HG02970 (cell line): ENCODE data around the gene C16orf95.

ENCODE experiments used
- ATAC-seq: cut with Tn5 transposase; IDR thresholded peaks from one replicate; pipeline ENCODE4 v1.9.1; 2021; ENCODE audit warnings: mild to moderate bottlenecking, moderate library complexity, moderate number of reproducible peaks; ENCODE audit not compliant: unreplicated experiment, low FRiP score

C16orf95 gene

GRCh38 chr16:87295661-87296531 lies 21.3 kb downstream of the C16orf95 start:
- ATAC-seq: no peak

- ATAC-seq: no peak
Measured at GRCh38 chr16:87295259-87295658, 21.9 kb downstream of the C16orf95 start.

GRCh38 chr16:87293990-87294389 lies 23.2 kb downstream of the C16orf95 start:
- ATAC-seq: no peak

GRCh38 chr16:87291944-87292343 lies 25.2 kb downstream of the C16orf95 start:
- ATAC-seq: no peak

GRCh38 chr16:87288753-87289362 lies 28.3 kb downstream of the C16orf95 start:
- ATAC-seq: no peak

DNA sequence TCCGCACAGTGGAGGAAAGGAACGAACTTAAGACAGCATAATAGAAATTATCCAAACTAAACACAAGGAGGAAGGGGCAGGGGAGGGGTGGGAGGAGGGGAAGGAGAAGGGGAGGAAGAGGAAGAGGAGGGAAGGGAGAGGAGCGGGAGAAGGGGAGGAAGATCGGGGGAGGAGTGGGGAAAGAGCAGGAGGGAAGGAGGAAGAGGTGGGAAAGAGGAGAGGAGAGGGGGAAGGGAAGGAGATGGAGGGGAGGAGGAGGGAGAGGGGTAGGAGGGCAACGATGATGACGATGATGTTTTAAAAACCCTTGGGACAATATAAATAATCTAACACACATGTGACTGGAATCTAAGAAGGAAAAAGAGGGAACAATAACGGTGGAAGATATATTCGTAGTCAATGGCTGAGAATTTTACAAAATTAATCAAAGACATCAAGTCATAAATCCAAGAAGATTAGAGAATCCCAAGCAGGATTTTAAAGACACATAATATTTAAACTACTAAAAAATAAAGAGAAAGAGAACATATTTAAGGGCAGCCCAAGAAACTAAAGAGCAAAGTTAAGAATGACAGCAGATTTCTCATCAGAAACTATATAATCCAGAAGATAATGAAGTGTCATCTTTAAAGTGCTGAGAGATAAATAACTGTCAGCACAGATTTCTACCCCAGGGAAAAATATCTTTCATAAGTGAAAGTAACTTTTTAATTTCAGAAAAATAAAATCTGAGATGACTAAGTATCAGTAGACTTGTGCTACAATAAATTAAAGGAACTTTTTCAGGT lies 30.2 kb downstream of the C16orf95 start:
- ATAC-seq: no peak

- ATAC-seq: no peak
Measured at GRCh38 chr16:87284183-87284582, 33.0 kb downstream of the C16orf95 start.

GRCh38 chr16:87279094-87279658 lies 38.0 kb downstream of the C16orf95 start:
- no peak for ATAC-seq

GRCh38 chr16:87278191-87279093 lies 38.8 kb downstream of the C16orf95 start:
- ATAC-seq: no peak

- ATAC-seq: no peak
Measured at GRCh38 chr16:87276924-87277323, 40.3 kb downstream of the C16orf95 start.

DNA sequence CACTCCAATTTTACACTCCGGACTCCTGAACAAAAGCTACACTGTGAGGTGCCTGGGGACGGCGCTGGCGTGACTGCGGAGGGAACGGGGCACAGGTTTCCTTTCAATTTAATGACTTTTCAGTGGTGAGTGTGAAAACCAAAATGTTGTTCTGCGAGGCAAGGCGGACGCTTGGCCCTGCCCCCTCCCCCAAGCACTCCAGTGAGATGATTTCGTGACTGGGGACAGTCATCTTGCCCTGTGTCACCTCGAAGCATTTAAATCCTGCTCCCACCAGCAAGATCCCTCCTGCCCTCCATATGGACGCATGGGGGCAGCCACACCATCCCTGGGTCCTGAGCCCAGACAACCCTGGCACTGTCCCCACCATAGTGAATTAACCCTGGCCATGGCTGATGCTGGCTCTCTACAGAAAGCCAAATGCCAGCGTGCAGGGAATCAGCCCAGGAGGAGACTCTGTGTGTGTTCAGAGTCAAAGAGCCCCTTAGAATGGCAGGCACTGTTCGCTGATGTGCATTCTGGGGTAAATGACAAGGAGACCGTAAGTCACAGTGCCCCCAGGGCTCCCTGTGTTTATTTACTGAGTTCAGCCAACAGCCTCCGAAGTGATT lies 41.0 kb downstream of the C16orf95 start:
- ATAC-seq: no peak

GRCh38 chr16:87274794-87275193 lies 42.4 kb downstream of the C16orf95 start:
- no peak for ATAC-seq

DNA sequence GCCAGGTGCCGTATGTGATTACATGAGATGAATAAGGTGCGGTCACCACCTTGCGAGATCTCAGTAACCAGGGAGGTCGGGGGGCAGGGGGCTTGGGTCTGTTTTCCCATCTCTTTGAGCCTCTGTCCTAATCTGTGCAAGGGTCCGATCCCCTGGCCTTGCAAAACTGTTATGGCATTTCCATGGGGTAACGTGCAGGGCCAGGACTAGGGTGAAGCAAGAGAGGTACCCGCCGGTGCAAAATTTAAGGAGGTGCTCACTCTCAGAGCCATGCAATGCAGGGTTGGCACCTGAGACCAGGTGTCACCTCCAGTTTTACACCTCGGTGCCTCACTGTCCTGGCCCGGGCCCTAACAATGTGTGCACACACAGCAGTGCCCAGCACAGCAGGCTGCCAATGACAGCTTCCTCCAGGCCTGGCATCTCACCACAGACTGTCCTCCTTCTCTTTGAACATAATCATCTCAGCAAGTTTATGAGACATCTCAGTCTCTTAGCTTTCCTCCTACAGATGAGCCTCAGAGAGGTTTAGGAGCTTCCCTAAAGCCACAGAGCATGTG lies 43.6 kb downstream of the C16orf95 start:
- ATAC-seq: no peak

- no peak for ATAC-seq
Measured at GRCh38 chr16:87271256-87271655, 45.9 kb downstream of the C16orf95 start.

DNA sequence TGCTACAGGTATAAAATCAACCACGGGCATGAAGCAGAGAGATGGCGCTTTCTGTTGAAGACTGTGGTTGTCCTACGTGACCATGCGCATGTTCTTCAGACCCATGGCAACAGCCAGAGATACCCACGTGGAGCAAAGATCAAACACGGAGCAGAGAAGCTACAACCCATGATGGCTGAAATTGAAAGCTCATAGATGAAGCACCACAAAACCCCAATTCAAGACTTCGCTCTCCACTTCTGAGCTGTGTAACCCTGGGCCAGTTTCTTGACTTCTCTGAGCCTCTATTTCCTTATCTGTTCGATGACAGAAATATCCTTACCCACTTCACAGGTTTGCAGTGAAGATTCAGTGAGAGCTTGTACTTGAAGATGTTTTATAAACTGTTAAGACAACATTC lies 49.6 kb downstream of the C16orf95 start:
- no peak for ATAC-seq

DNA sequence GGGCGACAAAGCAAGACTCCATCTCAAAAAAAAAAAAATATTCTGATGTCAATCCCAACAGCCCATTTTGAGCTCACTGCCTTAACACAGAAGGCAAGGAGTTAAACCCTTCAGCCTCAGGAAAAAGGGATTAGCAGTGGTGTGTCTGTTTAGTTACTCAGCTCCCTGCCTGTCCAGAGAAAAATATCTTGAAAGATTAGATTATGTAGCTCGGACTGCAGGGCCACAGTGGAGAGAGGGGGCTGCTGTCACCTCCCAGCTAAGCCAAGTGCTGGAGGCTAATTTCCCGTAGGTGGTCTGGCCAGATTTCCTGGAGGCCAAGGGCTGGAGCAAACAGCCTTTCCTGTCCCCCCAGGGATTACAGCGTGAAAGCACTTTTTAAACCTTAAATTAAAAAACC lies 50.3 kb downstream of the C16orf95 start:
- no peak for ATAC-seq

DNA sequence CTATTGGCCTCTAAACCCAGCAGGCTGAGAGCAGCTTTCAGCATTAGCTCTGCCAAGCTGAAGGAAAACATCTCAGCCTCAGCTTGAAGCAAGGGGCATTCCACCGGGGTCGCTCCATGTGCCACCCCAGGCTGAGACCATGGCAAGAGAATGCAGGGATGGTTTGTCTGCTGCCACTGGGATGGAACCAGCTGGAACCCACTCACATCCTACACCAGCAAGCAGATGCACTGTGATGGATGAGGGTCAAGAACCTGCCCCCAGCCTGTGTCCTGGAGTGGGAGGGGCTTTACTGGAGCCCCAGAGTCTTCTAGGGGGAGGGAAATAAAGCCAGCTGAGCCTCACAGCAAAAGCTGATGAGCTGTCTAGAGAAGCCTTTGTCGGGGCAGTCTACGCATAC lies 51.9 kb downstream of the C16orf95 start:
- no peak for ATAC-seq

DNA sequence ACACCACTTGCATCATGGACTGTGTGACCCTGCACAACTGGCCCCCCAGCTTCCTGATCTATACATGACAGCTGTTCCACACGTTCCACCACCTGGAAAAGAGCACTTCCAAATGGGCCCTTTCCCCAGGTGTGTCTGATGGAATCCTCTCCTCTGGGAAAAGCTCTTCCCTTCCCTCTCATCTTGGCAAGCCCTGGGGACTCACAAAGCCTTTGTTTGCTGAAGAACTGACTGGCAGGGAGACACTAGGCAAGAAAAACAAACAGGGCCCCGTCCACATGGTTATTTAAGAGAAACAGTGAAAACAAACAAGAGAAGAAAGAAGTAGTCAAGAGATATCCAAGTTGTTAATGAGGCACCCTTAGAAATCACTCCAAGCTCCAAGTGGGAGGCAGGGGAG lies 52.6 kb downstream of the C16orf95 start:
- ATAC-seq: no peak

DNA sequence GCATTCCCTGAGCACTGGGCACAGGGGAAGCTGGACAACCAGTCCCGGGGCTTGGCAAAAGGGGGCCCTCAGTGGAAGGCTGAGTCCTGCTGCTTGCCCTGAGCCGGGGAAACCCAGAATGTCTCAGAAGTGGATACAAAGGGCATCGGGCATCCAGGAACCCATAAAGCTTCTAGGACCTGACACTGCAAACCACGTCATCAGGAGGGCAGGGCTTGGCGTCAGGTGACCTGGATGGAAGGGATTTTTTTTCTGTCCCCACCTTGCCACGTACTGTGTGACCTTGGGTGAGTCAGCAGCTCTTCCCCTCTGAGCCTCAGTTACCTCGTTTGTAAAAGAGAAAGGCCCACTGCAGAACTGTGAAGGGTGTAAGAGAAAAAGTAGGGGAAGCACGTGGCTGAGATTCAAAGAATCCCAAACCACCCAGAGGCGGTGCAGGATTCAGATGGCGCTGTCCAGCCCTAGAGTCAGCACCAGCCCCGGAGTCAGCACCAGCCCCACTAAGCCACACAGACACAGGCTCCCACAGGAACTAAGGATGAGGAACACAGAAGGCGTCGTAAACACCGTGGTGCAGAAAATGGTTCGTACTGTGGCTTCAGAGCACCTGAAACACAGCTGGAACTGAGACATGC lies 53.7 kb downstream of the C16orf95 start:
- ATAC-seq: no peak
